IPS DF 6.9 (cell line): Measurements from ENCODE around the gene BNC2.

Source experiments
- DNase-seq: peaks from one replicate; pipeline ENCODE4 v3.0.0-alpha.2; 2013; ENCODE audit warnings: low read depth, low spot score
- H3K27ac ChIP-seq: one replicate; pipeline ENCODE4 v1.5.1; 2013; ENCODE audit warnings: low read length, control low read depth
- H3K27me3 ChIP-seq: 2 replicates; pipeline ENCODE4 v1.6.1; 2013; ENCODE audit warnings: mild to moderate bottlenecking, low read length; ENCODE audit not compliant: control insufficient read depth, insufficient read depth
- H3K36me3 ChIP-seq: 2 replicates; pipeline ENCODE4 v1.6.1; 2013; ENCODE audit warnings: low read length; ENCODE audit not compliant: control insufficient read depth, insufficient read depth
- H3K4me1 ChIP-seq: 2 replicates; pipeline ENCODE4 v1.6.1; 2013; ENCODE audit warnings: low read length; ENCODE audit not compliant: control insufficient read depth, insufficient read depth
- H3K4me3 ChIP-seq: 2 replicates; pipeline ENCODE4 v1.5.1; 2013; ENCODE audit warnings: mild to moderate bottlenecking, low read length
- H3K9me3 ChIP-seq: 2 replicates; pipeline ENCODE4 v1.6.1; 2013; ENCODE audit warnings: low read length, inconsistent platforms; ENCODE audit not compliant: control insufficient read depth, insufficient read depth
- WGBS: extraction: QIAGEN DNeasy Blood & Tissue Kit; methylation state at CpG from one replicate; pipeline ENCODE4 v1.1.7; 2013; ENCODE audit warnings: mixed read lengths, missing lambda C conversion rate; ENCODE audit not compliant: insufficient read length, insufficient coverage; 5-methylcytosine and 5-hydroxymethylcytosine counted together

BNC2 gene

DNA sequence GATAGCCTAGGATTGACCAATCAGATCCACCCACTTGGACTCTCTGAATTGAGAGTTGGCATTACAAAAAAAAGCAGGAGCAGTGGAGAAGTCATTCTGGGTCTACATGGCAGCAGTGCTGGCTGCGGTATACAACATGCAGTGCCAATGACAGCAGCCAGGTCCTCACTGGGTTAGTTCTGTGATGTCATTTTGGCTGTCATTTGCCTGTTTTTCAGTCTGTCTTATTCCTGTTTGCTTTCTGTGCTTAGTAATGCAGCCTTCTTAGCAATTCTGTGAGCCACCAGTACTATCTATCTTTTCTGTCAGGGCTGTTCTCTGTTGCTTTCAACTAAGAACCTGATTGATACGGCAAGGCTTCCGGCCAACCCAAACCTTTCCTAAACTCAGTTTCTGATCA, 471.8 kb downstream of the BNC2 start:
- no peak for DNase-seq
- Histone ChIP-seq H3K4me3 (no peak overlapping the region), H3K27ac (no peak overlapping the region), H3K9me3 (no peaks in the 10 kb centered on the region), H3K27me3 (no peaks in the 10 kb centered on the region), H3K4me1 (no peaks in the 10 kb centered on the region), H3K36me3 (no peaks in the 10 kb centered on the region)
- WGBS = no CpG with 5 or more reads among the region's 3 CpGs

DNA sequence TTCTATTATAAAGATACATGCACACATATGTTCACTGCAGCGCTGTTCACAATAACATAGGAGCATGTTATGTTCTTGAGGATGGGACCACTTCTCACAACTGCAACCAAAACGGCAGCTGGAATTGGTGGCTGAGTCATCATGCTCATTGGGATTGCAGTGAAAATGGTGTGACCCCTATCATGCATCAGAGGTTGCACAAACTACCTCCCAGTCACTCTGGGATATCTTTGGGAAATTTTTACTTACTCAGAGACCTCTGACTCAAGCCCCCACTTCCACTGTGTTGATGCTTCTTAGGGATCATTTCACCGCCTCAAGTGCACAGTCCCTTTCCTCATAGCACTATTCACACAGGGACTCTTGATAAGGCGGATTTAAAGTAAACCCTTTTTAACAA, 474.1 kb downstream of the BNC2 start:
- DNase-seq = no peak
- Histone ChIP-seq H3K9me3 (no peaks in the 10 kb centered on the region), H3K4me1 (no peaks in the 10 kb centered on the region), H3K27me3 (no peaks in the 10 kb centered on the region), H3K4me3 (no peak overlapping the region), H3K27ac (no peak overlapping the region), H3K36me3 (no peaks in the 10 kb centered on the region)
- WGBS = no CpG with 5 or more reads among the region's 4 CpGs

DNA sequence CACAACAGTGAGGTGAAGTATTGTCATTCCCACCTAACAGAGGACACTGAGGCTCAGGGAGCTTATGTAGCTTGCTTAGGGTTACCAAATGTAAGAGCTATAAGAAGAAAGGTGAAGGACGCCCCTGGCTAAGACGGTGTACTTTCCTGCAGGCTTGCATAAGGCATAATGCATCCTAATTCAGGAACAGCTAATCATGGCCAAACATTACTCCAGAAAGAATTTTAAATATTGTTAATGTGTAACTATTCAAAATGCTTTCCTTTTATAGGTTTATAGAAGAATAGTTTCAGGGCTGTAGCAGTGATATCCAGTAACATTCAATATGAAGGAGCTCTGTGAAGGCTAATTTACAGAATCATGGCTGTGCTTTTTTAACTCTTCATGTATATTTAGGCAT, 479.1 kb downstream of the BNC2 start:
- no peaks in the 10 kb centered on the region for H3K36me3 ChIP-seq
- H3K4me3 ChIP-seq = no peak overlapping the region
- WGBS = no CpG with 5 or more reads among the region's 2 CpGs
- H3K9me3 ChIP-seq = no peaks in the 10 kb centered on the region
- H3K4me1 ChIP-seq = no peaks in the 10 kb centered on the region
- no peak for DNase-seq
- no peak overlapping the region for H3K27ac ChIP-seq
- no peaks in the 10 kb centered on the region for H3K27me3 ChIP-seq

DNA sequence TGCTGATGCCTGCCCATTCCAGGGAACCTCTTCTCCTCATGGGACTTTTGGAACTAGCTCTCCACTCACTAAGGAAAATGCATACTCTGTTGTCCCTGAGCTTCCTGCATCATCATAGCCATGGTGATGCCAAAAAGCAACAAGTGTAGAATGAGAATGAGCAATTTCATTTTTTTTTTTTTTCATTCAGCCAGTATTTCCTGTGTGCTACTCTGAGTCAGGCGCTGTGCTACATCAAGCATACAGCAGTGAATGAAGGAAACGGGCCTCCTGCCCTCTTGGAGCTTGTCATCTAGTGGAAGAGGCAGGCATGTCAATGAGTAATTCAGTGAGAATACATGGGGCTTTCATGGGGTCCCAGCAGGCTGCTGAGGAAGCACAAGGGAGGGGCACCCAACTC, 483.1 kb downstream of the BNC2 start:
- no peak for DNase-seq
- H3K9me3 ChIP-seq = no peaks in the 10 kb centered on the region
- no peaks in the 10 kb centered on the region for H3K4me1 ChIP-seq
- no CpG with 5 or more reads among the region's 2 CpGs for WGBS
- H3K27ac ChIP-seq = no peak overlapping the region
- H3K36me3 ChIP-seq = no peaks in the 10 kb centered on the region
- no peak overlapping the region for H3K4me3 ChIP-seq
- H3K27me3 ChIP-seq = no peaks in the 10 kb centered on the region

DNA sequence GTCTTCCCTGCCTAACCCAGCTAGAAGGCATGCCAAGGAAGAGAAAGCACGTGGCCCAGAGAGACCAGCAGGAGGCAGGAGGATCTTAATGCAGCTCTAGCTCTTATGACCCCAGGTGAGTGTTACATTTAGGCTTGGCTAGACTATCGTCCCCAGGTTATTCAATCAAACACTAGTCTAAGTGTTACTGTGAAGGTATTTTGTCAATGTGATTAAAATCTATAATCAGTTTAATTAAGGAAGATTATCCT, 483.7 kb downstream of the BNC2 start:
- no peak overlapping the region for H3K27ac ChIP-seq
- no peaks in the 10 kb centered on the region for H3K4me1 ChIP-seq
- H3K9me3 ChIP-seq = no peaks in the 10 kb centered on the region
- DNase-seq = no peak
- no CpG with 5 or more reads among the region's 2 CpGs for WGBS
- no peaks in the 10 kb centered on the region for H3K36me3 ChIP-seq
- no peak overlapping the region for H3K4me3 ChIP-seq
- no peaks in the 10 kb centered on the region for H3K27me3 ChIP-seq

DNA sequence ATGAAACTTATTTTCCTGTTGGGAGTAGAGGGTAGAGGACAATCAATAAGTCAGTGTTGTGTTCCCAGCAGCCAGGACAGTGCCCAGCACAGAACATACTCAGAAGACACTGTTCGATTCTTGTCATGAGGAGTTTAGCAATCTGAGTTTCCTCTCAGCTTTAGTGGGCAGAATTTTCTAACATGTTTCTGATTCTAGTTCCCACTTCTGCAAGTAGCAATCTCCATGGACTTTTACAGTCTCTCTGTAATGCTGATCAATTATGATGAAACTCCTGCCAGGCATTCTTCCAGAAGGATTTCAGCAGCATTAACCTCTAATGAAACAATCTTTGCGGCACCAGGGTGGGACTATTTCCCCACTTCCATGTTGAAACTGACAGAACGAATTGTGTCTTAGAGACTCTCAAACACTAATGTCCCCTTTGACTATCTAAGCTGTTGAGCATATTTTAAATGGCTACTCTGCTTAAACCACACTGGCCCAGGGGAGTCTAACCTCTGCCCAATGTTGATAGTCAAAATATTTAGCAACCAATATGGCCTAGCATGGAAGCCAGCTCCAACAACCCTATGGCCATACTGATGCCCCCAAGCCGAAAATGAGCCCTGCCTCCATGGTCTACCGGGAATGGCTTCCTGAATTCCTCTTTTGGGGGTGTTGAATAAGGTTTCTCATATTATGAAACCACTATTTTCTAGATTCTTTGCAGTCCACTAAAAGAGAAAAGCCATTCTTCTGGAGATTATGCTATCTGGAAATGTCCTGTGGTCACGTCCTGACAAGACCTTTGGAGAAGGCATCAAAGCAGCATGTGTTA, 484.3 kb downstream of the BNC2 start:
- no peak overlapping the region for H3K27ac ChIP-seq
- H3K4me3 ChIP-seq = no peak overlapping the region
- no peaks in the 10 kb centered on the region for H3K9me3 ChIP-seq
- H3K4me1 ChIP-seq = no peaks in the 10 kb centered on the region
- no CpG with 5 or more reads among the region's 6 CpGs for WGBS
- H3K27me3 ChIP-seq = no peaks in the 10 kb centered on the region
- no peaks in the 10 kb centered on the region for H3K36me3 ChIP-seq
- DNase-seq = no peak

DNA sequence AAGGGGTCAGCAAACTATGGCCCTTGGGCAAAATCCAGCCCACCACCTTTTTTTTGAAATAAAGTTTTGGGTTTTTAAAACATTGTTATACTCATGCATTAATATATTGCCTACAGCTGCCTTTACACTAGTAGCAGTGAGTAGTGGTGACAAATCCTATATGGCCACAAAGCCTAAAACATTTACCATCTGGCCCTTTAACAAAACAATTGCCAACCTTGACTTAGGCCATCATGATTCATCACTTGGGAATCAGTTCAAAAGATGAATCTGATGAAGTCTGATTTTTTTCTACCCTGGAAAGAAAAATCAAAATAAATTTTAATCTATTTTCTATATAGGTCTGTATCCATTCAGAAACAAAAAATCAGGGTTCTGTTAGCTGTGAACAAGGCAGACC, 484.9 kb downstream of the BNC2 start:
- Histone ChIP-seq H3K27me3 (no peaks in the 10 kb centered on the region), H3K36me3 (no peaks in the 10 kb centered on the region), H3K27ac (no peak overlapping the region), H3K4me1 (no peaks in the 10 kb centered on the region), H3K4me3 (no peak overlapping the region), H3K9me3 (no peaks in the 10 kb centered on the region)
- DNase-seq = no peak

DNA sequence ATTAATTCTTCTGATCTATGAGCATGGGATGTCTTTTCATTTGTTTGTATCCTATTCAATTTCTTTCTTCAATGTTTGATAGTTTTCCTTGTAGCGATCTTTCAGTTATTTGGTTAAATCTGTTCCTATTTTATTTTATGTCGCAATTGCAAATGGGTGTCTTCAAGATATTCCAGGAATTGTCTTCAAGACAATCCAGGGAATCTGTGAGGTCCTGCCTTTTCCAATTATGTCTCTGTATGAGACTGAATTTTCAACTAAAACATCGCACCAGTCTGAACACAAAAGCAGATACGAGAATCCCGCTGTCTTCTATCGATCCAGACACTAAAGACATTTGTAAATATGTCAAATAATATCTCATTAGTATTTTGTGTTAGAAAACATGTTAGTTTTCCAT, 485.5 kb downstream of the BNC2 start:
- H3K4me3 ChIP-seq = no peak overlapping the region
- H3K27ac ChIP-seq = no peak overlapping the region
- DNase-seq = no peak
- WGBS = no CpG with 5 or more reads among the region's 6 CpGs
- H3K4me1 ChIP-seq = no peaks in the 10 kb centered on the region
- H3K27me3 ChIP-seq = no peaks in the 10 kb centered on the region
- H3K36me3 ChIP-seq = no peaks in the 10 kb centered on the region
- H3K9me3 ChIP-seq = no peaks in the 10 kb centered on the region

DNA sequence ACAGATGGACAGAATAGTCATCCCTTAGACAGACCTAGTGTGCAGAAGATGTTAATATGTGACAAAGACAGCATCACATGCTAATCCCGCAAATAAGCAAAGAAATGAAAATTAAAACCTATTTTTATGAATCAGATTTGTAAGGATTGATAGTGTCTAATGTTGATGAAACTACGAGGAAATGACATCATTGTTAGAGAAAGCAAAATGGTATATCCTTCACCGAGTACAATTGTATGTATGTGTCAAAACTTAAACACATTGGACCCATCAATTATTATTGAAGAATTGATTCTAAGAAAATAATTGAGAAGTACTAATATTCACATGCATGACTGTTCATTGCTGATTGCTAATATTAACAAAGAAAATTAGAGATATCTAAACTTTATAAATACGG, 493.2 kb downstream of the BNC2 start:
- H3K4me1 ChIP-seq = no peaks in the 10 kb centered on the region
- H3K4me3 ChIP-seq = no peak overlapping the region
- H3K27me3 ChIP-seq = no peaks in the 10 kb centered on the region
- H3K9me3 ChIP-seq = no peaks in the 10 kb centered on the region
- DNase-seq = no peak
- no peaks in the 10 kb centered on the region for H3K36me3 ChIP-seq
- WGBS = no CpG with 5 or more reads among the region's 4 CpGs
- H3K27ac ChIP-seq = no peak overlapping the region

DNA sequence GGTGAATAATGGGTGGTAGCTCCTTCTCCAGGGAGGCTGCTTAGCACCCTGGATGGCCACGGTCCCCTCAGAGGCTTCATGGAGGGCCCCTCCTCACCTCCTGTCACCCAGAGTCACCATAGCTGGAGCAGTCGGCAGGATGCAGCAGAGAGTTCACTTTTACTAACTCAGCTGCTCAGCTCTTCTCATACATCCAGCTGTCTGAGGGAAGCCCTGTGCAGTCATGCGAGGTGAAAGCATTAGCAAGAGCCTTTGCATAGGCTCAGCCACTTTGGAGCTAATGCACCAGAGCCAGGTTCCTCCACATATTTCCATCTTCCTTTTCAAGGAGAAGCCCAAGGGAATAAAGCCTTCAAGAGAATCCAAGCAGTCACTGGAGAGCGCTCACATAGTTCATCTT, 499.2 kb downstream of the BNC2 start:
- no peak overlapping the region for H3K27ac ChIP-seq
- no CpG with 5 or more reads among the region's 4 CpGs for WGBS
- no peak for DNase-seq
- H3K36me3 ChIP-seq = no peaks in the 10 kb centered on the region
- no peaks in the 10 kb centered on the region for H3K27me3 ChIP-seq
- H3K4me1 ChIP-seq = no peaks in the 10 kb centered on the region
- no peaks in the 10 kb centered on the region for H3K9me3 ChIP-seq
- H3K4me3 ChIP-seq = no peak overlapping the region

DNA sequence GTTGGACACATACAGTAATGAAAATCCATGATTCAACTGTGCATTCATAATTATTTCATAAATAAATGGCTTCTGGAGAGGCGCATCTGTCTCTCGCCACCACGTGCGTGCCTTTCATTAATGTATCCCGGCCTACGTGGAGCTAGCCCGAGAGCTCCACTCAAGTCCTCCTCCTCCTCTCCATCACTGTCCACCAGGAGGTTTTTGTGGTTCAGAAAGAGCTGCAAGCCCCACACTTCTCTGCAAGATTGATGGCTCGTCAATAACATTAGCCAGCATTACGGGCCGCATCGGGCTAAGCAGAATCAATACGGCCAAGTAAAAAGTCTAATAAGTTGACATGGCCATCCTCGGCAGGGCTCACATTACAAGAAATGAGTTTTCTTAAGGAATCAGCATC, 499.8 kb downstream of the BNC2 start:
- H3K4me1 ChIP-seq = no peaks in the 10 kb centered on the region
- no peaks in the 10 kb centered on the region for H3K36me3 ChIP-seq
- no peaks in the 10 kb centered on the region for H3K27me3 ChIP-seq
- no CpG with 5 or more reads among the region's 13 CpGs for WGBS
- H3K9me3 ChIP-seq = no peaks in the 10 kb centered on the region
- no peak overlapping the region for H3K4me3 ChIP-seq
- no peak overlapping the region for H3K27ac ChIP-seq
- no peak for DNase-seq
